Fibroblast of the aortic adventitia (primary cell): ENCODE results near the gene RARG. TPM values are rescaled to one million over a fixed set of nuclear protein-coding genes. Genes with fewer than 3 reads are reported as not detected.

Source experiments
- DNase-seq: peaks from one replicate; pipeline ENCODE4 v3.0.0-alpha.2; 2010; ENCODE audit warnings: low read depth
- H3K4me3 ChIP-seq: 2 replicates; pipeline ENCODE4 v1.5.1; 2011; ENCODE audit warnings: low read depth, mild to moderate bottlenecking, control low read depth, low read length, moderate library complexity
- total RNA-seq: library from RNA; depleted of rRNA; stranded (reverse); fragments of >200 nt; gene quantifications from 2 replicates; pipeline ENCODE4 v1.2.3, GENCODE V29; 2012; ENCODE audit warnings: low replicate concordance
- TF ChIP-seq, protein P1 (sequence below): IDR thresholded peaks from 2 replicates; pipeline ENCODE4 v1.5.1; 2011; ENCODE audit warnings: mild to moderate bottlenecking, low read length, control low read depth, inconsistent platforms; ENCODE audit not compliant: insufficient read depth

Gene RARG
- total RNA-seq, 1 donor, result 43.9 TPM

DNA sequence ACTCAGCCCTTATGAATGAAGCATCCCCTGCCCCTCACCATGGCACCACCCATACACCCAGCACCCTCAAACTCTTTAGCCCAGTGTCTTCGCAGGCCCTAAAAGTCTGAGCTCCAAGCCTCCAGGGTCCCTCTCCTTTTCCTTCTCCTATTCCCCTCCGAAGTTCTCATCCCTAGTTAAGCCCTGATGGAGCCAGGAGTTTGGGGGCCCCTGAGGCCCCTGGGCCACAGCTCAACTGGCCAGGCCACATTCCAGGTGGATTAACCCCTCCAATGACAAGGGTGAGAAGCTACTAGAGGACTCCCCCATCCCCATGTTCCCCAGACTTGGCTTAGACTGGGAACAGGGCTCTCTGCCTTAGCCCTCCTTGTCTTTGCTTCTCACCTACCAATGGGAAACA lies 2.6 kb downstream of the RARG start:
- H3K4me3 ChIP-seq, result no peak overlapping the region
- DNase-seq, result no peak
- TF ChIP-seq, protein P1, sequence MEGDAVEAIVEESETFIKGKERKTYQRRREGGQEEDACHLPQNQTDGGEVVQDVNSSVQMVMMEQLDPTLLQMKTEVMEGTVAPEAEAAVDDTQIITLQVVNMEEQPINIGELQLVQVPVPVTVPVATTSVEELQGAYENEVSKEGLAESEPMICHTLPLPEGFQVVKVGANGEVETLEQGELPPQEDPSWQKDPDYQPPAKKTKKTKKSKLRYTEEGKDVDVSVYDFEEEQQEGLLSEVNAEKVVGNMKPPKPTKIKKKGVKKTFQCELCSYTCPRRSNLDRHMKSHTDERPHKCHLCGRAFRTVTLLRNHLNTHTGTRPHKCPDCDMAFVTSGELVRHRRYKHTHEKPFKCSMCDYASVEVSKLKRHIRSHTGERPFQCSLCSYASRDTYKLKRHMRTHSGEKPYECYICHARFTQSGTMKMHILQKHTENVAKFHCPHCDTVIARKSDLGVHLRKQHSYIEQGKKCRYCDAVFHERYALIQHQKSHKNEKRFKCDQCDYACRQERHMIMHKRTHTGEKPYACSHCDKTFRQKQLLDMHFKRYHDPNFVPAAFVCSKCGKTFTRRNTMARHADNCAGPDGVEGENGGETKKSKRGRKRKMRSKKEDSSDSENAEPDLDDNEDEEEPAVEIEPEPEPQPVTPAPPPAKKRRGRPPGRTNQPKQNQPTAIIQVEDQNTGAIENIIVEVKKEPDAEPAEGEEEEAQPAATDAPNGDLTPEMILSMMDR, result no peak

DNA sequence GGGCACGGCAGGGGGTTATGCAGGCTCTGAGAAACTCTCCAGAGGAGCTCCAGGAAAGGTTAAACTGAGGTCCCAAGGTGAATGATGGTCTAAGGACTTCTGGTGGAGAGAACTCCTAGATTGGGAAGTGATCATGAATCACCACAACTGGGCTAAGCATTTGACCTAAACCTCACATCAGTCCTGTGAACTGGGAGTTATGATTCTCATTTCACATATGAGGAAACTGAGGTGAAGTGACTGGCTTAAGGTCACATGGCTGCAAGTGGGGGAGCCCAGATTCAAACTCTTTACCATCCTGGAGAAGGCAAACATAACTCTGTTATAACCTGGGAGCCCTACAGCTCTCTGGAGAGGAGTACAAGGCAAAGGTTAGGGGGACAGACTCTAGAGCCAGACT lies 4.2 kb downstream of the RARG start:
- no peak overlapping the region for H3K4me3 ChIP-seq
- TF ChIP-seq, protein P1, result no peak
- no peak for DNase-seq

DNA sequence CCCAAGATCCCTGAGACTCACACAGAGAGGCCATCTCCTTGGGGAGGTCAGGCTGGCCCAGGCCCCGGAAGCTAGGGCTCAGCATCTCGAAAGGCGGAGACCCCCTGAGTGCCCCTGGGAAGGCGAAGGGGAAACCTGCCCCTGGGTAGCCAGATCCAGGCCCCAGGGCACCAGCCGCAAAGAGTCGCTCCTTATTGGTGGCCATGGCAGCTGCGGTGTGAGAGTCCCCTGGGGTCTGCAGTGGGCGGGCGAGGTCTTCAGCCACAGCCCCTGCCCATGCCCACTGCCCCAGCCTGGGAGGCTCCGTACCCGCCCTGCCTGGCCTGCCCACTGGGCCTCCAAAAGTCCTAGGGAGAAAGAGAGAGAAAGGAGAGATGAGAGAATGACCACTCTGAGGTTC lies 4.7 kb downstream of the RARG start:
- H3K4me3 ChIP-seq, result no peak overlapping the region
- DNase-seq, result no peak
- TF ChIP-seq, protein P1, result no peak

DNA sequence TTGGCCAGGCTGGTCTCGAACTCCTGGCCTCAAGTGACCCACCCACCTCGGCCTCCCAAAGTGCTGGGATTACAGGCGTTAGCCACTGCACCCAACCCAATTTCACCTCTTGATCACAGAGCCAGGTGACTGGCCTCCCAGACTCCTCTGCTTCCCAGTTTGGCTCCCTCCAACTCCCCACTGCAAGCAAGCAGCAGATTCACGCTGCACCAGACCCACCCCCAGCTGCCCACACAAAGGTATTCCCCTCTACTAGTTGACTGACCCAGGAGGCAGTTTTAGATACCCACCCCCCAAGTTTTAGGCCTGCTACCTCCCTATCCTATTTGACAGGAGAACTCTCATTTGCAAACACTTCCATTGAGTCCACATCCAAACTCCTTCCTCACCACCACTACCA lies 5.2 kb downstream of the RARG start:
- TF ChIP-seq, protein P1, result no peak
- H3K4me3 ChIP-seq, result no peak overlapping the region
- no peak for DNase-seq

DNA sequence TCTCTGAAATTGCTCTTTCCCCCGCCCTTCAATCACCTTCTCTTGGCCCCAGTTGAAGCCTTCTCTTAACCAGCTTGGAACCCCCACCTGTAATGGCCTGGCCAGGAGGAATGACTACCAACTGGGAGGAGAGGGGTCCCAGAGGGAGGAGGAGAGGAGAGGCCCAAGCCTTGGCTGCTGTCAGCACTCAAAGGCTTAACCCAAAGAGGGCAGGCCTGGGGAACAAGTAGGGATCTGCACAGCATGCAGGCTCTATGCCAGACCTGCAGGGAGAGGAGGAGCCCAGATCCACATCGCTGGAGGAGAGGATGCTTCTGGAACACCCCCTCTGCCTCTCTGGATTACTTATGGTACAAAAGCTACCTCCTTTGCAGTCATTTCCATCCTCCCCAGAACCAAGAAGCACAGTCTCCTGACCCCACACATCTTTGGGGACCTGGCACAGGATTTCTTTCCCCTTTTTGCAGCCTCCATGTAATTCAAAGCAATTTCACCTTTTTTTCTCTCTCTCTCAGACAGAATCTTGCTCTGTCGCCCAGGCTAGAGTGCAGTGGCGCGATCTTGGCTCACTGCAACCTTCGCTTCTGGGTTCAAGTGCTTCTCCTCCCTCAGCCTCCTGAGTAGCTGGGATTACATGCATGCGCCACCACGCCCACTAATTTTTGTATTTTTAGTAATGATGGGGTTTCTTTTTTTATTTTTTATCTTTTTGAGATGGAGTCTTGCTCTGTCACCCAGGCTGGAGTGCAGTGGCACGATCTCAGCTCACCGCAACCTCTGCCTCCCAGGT lies 6.2 kb downstream of the RARG start:
- H3K4me3 ChIP-seq, result no peak overlapping the region
- TF ChIP-seq, protein P1, result no peak
- DNase-seq, result no peak

DNA sequence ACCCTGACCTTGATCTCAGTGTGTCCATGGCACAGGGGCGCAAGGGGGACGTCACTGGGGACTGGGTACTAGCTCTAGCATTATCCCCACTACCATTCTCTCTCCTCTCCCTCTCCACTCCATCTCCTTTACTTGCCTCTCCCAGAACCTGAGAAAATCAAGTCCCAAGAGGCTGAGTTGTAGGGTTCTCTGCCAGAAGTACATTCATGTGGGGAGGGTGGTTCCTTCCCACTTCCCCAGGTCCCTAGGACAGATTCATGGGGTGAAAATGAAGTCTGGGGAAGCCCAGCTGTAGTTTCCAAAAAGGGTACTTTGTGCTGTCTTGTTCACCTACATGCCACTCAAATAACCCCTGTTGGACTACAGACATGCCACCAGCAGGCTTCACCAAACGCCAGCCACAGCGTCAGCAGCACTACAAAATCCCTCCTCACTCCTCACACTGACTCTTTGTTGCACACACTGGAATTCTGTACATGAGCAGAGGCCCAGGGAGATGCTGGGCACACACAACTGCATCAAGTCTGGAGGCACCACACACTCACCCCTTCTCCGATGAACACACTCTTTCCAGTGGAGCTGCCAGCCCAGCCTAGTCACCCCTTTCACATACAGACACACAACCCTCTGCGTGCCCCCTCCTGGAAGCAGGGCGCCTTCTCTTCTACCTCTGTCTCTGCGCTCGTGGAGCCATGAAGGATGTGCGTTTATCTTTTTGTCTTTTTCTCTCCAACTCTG lies 6.9 kb downstream of the RARG start:
- no peak overlapping the region for H3K4me3 ChIP-seq
- DNase-seq, result peak; percentile 55
- TF ChIP-seq, protein P1, result no peak
